Trophoblast cell (in vitro differentiated cells and primary cell): ENCODE measurements around the gene SERTAD1.
A peak's percentile ranks its signal among the peaks of the same experiment; 100 is the strongest.
"Not testable (repeated sequence)": the region's sequence is repeated elsewhere in the genome, so short reads cannot be mapped to it uniquely, and the experiment has no call there.

ENCODE experiments used
- DNase-seq, 2 donors: peaks; one replicate each; pipeline ENCODE4 v3.0.0-alpha.2; 2016
- H2AFZ ChIP-seq: 2 replicates; pipeline ENCODE4 v1.6.1; 2013; ENCODE audit warnings: low read length, moderate library complexity, mild to moderate bottlenecking; ENCODE audit not compliant: insufficient read depth, poor library complexity
- H2AK5ac ChIP-seq: 2 replicates; pipeline ENCODE4 v1.6.1; 2013; ENCODE audit warnings: mild to moderate bottlenecking, low read length
- H2BK120ac ChIP-seq: 2 replicates; pipeline ENCODE4 v1.6.1; 2013; ENCODE audit warnings: low read length, mild to moderate bottlenecking, moderate library complexity; ENCODE audit not compliant: insufficient read depth, poor library complexity
- H2BK12ac ChIP-seq: 2 replicates; pipeline ENCODE4 v1.6.1; 2013; ENCODE audit warnings: mild to moderate bottlenecking, low read length, moderate library complexity
- H2BK5ac ChIP-seq: 2 replicates; pipeline ENCODE4 v1.6.1; 2013; ENCODE audit warnings: low read length, low read depth, moderate library complexity, mild to moderate bottlenecking; ENCODE audit not compliant: poor library complexity
- H3K14ac ChIP-seq: 2 replicates; pipeline ENCODE4 v1.6.1; 2013; ENCODE audit warnings: mild to moderate bottlenecking, low read length
- H3K18ac ChIP-seq: 2 replicates; pipeline ENCODE4 v1.6.1; 2013; ENCODE audit warnings: mild to moderate bottlenecking, low read length
- H3K23ac ChIP-seq: 2 replicates; pipeline ENCODE4 v1.6.1; 2013; ENCODE audit warnings: low read length
- H3K27ac ChIP-seq: 2 replicates; pipeline ENCODE4 v1.5.1; 2013; ENCODE audit warnings: low read depth, mild to moderate bottlenecking, inconsistent platforms, low read length, moderate library complexity
- H3K27me3 ChIP-seq: 2 replicates; pipeline ENCODE4 v1.6.1; 2013; ENCODE audit warnings: inconsistent platforms, mild to moderate bottlenecking, low read length, moderate library complexity; ENCODE audit not compliant: insufficient read depth
- H3K36me3 ChIP-seq, 2 experiments: 1 replicate in 1 of 2; 2 replicates in 1 of 2; pipeline ENCODE4 v1.6.1; 2013; ENCODE audit warnings: low read length in 2 of 2, mild to moderate bottlenecking in 2 of 2, moderate library complexity in 1 of 2; ENCODE audit not compliant: insufficient read depth in 2 of 2, control insufficient read depth in 1 of 2
- H3K4ac ChIP-seq: 2 replicates; pipeline ENCODE4 v1.6.1; 2013; ENCODE audit warnings: low read depth, mild to moderate bottlenecking, low read length, moderate library complexity
- H3K4me1 ChIP-seq, 2 experiments: 1 replicate in 1 of 2; 2 replicates in 1 of 2; pipeline ENCODE4 v1.6.1; 2013; ENCODE audit warnings: low read length in 2 of 2, mild to moderate bottlenecking in 2 of 2, moderate library complexity in 1 of 2; ENCODE audit not compliant: insufficient read depth in 2 of 2, control insufficient read depth in 1 of 2
- H3K4me2 ChIP-seq: 2 replicates; pipeline ENCODE4 v1.6.1; 2013; ENCODE audit warnings: inconsistent platforms, mild to moderate bottlenecking, low read length, moderate library complexity
- H3K4me3 ChIP-seq: 2 replicates; pipeline ENCODE4 v1.5.1; 2013; ENCODE audit warnings: mild to moderate bottlenecking, low read depth, low read length, inconsistent platforms
- H3K79me1 ChIP-seq: one replicate; pipeline ENCODE4 v1.6.1; 2013; ENCODE audit warnings: low read length
- H3K79me2 ChIP-seq: 2 replicates; pipeline ENCODE4 v1.6.1; 2013; ENCODE audit warnings: low read length, mild to moderate bottlenecking; ENCODE audit not compliant: control insufficient read depth, insufficient read depth, poor library complexity
- H3K9ac ChIP-seq: 2 replicates; pipeline ENCODE4 v1.6.1; 2013; ENCODE audit warnings: mild to moderate bottlenecking, low read length
- H3K9me3 ChIP-seq: 2 replicates; pipeline ENCODE4 v1.6.1; 2013; ENCODE audit warnings: low read depth, mild to moderate bottlenecking, control low read depth, inconsistent platforms, low read length; ENCODE audit not compliant: insufficient read depth
- H4K12ac ChIP-seq: 2 replicates; pipeline ENCODE4 v1.6.1; 2013; ENCODE audit warnings: low read depth, mild to moderate bottlenecking, low read length, moderate library complexity
- H4K8ac ChIP-seq: 2 replicates; pipeline ENCODE4 v1.6.1; 2013; ENCODE audit warnings: low read depth, mild to moderate bottlenecking, low read length, moderate library complexity
- H4K91ac ChIP-seq: one replicate; pipeline ENCODE4 v1.6.1; 2013; ENCODE audit warnings: low read depth, mild to moderate bottlenecking, low read length, moderate library complexity
- WGBS: extraction: QIAGEN DNeasy Blood & Tissue Kit; methylation state at CpG from one replicate; pipeline ENCODE4 v1.1.7; 2013; ENCODE audit warnings: missing lambda C conversion rate; ENCODE audit not compliant: insufficient read length, insufficient coverage; ENCODE audit errors: extremely low coverage; 5-methylcytosine and 5-hydroxymethylcytosine counted together

Gene SERTAD1

GRCh38 chr19:40453943-40454342 is 28.2 kb upstream of the SERTAD1 start:
- not testable (repeated sequence) for H2BK5ac ChIP-seq, H4K12ac ChIP-seq, H3K27me3 ChIP-seq, H3K18ac ChIP-seq, H3K4me2 ChIP-seq, H3K4ac ChIP-seq, H3K79me2 ChIP-seq, H2AK5ac ChIP-seq, H3K36me3 ChIP-seq, H3K14ac ChIP-seq, H3K4me3 ChIP-seq, H3K9ac ChIP-seq, H2BK12ac ChIP-seq, H4K91ac ChIP-seq, H3K79me1 ChIP-seq, H3K23ac ChIP-seq, H4K8ac ChIP-seq, H2BK120ac ChIP-seq, H3K27ac ChIP-seq, H3K9me3 ChIP-seq, H3K4me1 ChIP-seq, H2AFZ ChIP-seq
- peak; percentile 52 to 72 for DNase-seq
- no CpG with 5 or more reads among the region's 6 CpGs for whole genome bisulfite sequencing

GRCh38 chr19:40453151-40453735 is 27.5 kb upstream of the SERTAD1 start:
- no peak overlapping the region for H4K12ac ChIP-seq

GRCh38 chr19:40452016-40452415 is 26.2 kb upstream of the SERTAD1 start:
- Histone ChIP-seq H3K27ac (no peak overlapping the region), H3K14ac (no peak overlapping the region), H3K79me2 (no peaks in the 10 kb centered on the region), H3K4ac (no peak overlapping the region), H4K12ac (no peak overlapping the region), H2BK120ac (no peak overlapping the region), H3K9me3 (no peaks in the 10 kb centered on the region), H3K4me3 (no peak overlapping the region), H3K18ac (no peak overlapping the region), H3K79me1 (no peaks in the 10 kb centered on the region), H3K27me3 (no peaks in the 10 kb centered on the region), H4K91ac (no peak overlapping the region), H3K9ac (peak overlapping the region; percentile 7), H2BK12ac (no peak overlapping the region), H3K4me1 (no peaks in the 10 kb centered on the region), H3K36me3 (peaks cover 5% of the 10 kb centered on the region in 2 experiments), H2BK5ac (no peak overlapping the region), H3K23ac (no peak overlapping the region), H3K4me2 (no peak overlapping the region), H4K8ac (no peak overlapping the region), H2AFZ (no peak overlapping the region), H2AK5ac (no peak overlapping the region)
- no CpG with 5 or more reads among the region's 5 CpGs for WGBS
- no peak for DNase-seq

More at GRCh38 chr19:40453151-40453735, 27.5 kb upstream of the SERTAD1 start:
- no peak overlapping the region for H3K4ac ChIP-seq
- H4K91ac ChIP-seq, result no peak overlapping the region
- no peak overlapping the region for H2AK5ac ChIP-seq
- H2BK5ac ChIP-seq, result no peak overlapping the region
- DNase-seq, result peak in 1 of 2 donors; percentile 28
- no peak overlapping the region for H2AFZ ChIP-seq
- H3K79me1 ChIP-seq, result no peaks in the 10 kb centered on the region
- no peak overlapping the region for H3K18ac ChIP-seq
- no peaks in the 10 kb centered on the region for H3K27me3 ChIP-seq
- no peak overlapping the region for H2BK120ac ChIP-seq
- WGBS, result no CpG with 5 or more reads among the region's 5 CpGs
- no peak overlapping the region for H3K4me3 ChIP-seq
- no peak overlapping the region for H3K9ac ChIP-seq
- H3K14ac ChIP-seq, result no peak overlapping the region
- H3K4me2 ChIP-seq, result no peak overlapping the region
- H3K23ac ChIP-seq, result no peak overlapping the region
- H3K27ac ChIP-seq, result no peak overlapping the region
- H3K9me3 ChIP-seq, result no peaks in the 10 kb centered on the region
- no peaks in the 10 kb centered on the region for H3K79me2 ChIP-seq
- H3K4me1 ChIP-seq, result no peaks in the 10 kb centered on the region
- H3K36me3 ChIP-seq, result peaks cover 5 to 7% of the 10 kb centered on the region in 2 experiments
- H4K8ac ChIP-seq, result no peak overlapping the region
- H2BK12ac ChIP-seq, result no peak overlapping the region

GRCh38 chr19:40450664-40451063 is 24.9 kb upstream of the SERTAD1 start:
- H3K14ac ChIP-seq, result no peak overlapping the region
- no CpG with 5 or more reads among the region's 4 CpGs for WGBS
- H3K18ac ChIP-seq, result no peak overlapping the region

More at GRCh38 chr19:40450664-40451063, 24.9 kb upstream of the SERTAD1 start:
- Histone ChIP-seq H3K4me2 (no peak overlapping the region), H4K12ac (no peak overlapping the region), H4K91ac (no peak overlapping the region), H3K27ac (no peak overlapping the region), H3K23ac (no peak overlapping the region), H2BK5ac (no peak overlapping the region), H3K9me3 (no peaks in the 10 kb centered on the region), H2AK5ac (no peak overlapping the region), H4K8ac (no peak overlapping the region), H2BK120ac (no peak overlapping the region), H3K27me3 (no peaks in the 10 kb centered on the region), H3K4ac (no peak overlapping the region), H2BK12ac (no peak overlapping the region), H3K79me1 (peaks cover 3% of the 10 kb centered on the region), H3K79me2 (peaks cover 2% of the 10 kb centered on the region), H3K36me3 (peaks cover 5% of the 10 kb centered on the region in 2 experiments), H2AFZ (no peak overlapping the region), H3K4me1 (peaks cover 6 to 9% of the 10 kb centered on the region in 2 experiments), H3K4me3 (no peak overlapping the region), H3K9ac (no peak overlapping the region)
- peak in 1 of 2 donors; percentile 28 for DNase-seq
